Rectal smooth muscle tissue (tissue), 1 donor: ENCODE measurements around the gene ZRANB1.

ENCODE experiments used
- H3K27ac ChIP-seq: one replicate; pipeline ENCODE4 v1.7.0; 2013; ENCODE audit warnings: low read depth, low read length, inconsistent platforms
- H3K27me3 ChIP-seq: one replicate; pipeline ENCODE4 v1.7.0; 2013; ENCODE audit warnings: low read length; ENCODE audit not compliant: control insufficient read depth, insufficient read depth
- H3K36me3 ChIP-seq: one replicate; pipeline ENCODE4 v1.7.0; 2013; ENCODE audit warnings: low read length; ENCODE audit not compliant: control insufficient read depth, insufficient read depth
- H3K4me1 ChIP-seq: one replicate; pipeline ENCODE4 v1.7.0; 2013; ENCODE audit warnings: low read length; ENCODE audit not compliant: control insufficient read depth, insufficient read depth
- H3K4me3 ChIP-seq: one replicate; pipeline ENCODE4 v1.7.0; 2013; ENCODE audit warnings: low read length
- H3K9ac ChIP-seq: one replicate; pipeline ENCODE4 v1.7.0; 2013; ENCODE audit warnings: low read length

The ZRANB1 gene

GRCh38 chr10:125025341-125025740, 83.4 kb downstream of the ZRANB1 start:
- H3K36me3 ChIP-seq: no peaks in the 10 kb centered on the region
- H3K27ac ChIP-seq: no peak overlapping the region
- peaks cover 5% of the 10 kb centered on the region for H3K4me1 ChIP-seq
- no peak overlapping the region for H3K4me3 ChIP-seq
- no peak overlapping the region for H3K9ac ChIP-seq
- no peaks in the 10 kb centered on the region for H3K27me3 ChIP-seq

- no peak overlapping the region for H3K4me3 ChIP-seq
- H3K27me3 ChIP-seq: no peaks in the 10 kb centered on the region
- peaks cover 5% of the 10 kb centered on the region for H3K4me1 ChIP-seq
- no peaks in the 10 kb centered on the region for H3K36me3 ChIP-seq
- H3K9ac ChIP-seq: no peak overlapping the region
- H3K27ac ChIP-seq: no peak overlapping the region
These were observed 84.4 kb downstream of the ZRANB1 start for GRCh38 chr10:125026036-125026931.

GRCh38 chr10:125026974-125027735, 85.2 kb downstream of the ZRANB1 start:
- no peaks in the 10 kb centered on the region for H3K36me3 ChIP-seq
- H3K4me1 ChIP-seq: peaks cover 5% of the 10 kb centered on the region
- H3K27ac ChIP-seq: no peak overlapping the region
- no peaks in the 10 kb centered on the region for H3K27me3 ChIP-seq
- H3K4me3 ChIP-seq: no peak overlapping the region
- H3K9ac ChIP-seq: no peak overlapping the region

- H3K4me1 ChIP-seq: peaks cover 5% of the 10 kb centered on the region
- H3K4me3 ChIP-seq: no peak overlapping the region
- no peak overlapping the region for H3K27ac ChIP-seq
- H3K36me3 ChIP-seq: peaks cover 5% of the 10 kb centered on the region
- no peaks in the 10 kb centered on the region for H3K27me3 ChIP-seq
- no peak overlapping the region for H3K9ac ChIP-seq
These were observed 86.2 kb downstream of the ZRANB1 start for GRCh38 chr10:125027871-125028869.

- Histone ChIP-seq H3K27me3 (no peaks in the 10 kb centered on the region), H3K27ac (no peak overlapping the region), H3K4me3 (no peak overlapping the region), H3K36me3 (peaks cover 5% of the 10 kb centered on the region), H3K4me1 (no peaks in the 10 kb centered on the region), H3K9ac (no peak overlapping the region)
These were observed 87.8 kb downstream of the ZRANB1 start for GRCh38 chr10:125029584-125030242.

GRCh38 chr10:125030567-125031197, 88.8 kb downstream of the ZRANB1 start:
- peaks cover 5% of the 10 kb centered on the region for H3K36me3 ChIP-seq
- H3K4me3 ChIP-seq: no peak overlapping the region
- no peak overlapping the region for H3K9ac ChIP-seq
- H3K27ac ChIP-seq: no peak overlapping the region
- H3K4me1 ChIP-seq: peaks cover 3% of the 10 kb centered on the region
- no peaks in the 10 kb centered on the region for H3K27me3 ChIP-seq

GRCh38 chr10:125032474-125033020, 90.6 kb downstream of the ZRANB1 start:
- Histone ChIP-seq H3K9ac (no peak overlapping the region), H3K4me3 (no peak overlapping the region), H3K27me3 (no peaks in the 10 kb centered on the region), H3K4me1 (peaks cover 10% of the 10 kb centered on the region), H3K27ac (no peak overlapping the region), H3K36me3 (peaks cover 7% of the 10 kb centered on the region)

GRCh38 chr10:125033146-125033924, 91.4 kb downstream of the ZRANB1 start:
- H3K9ac ChIP-seq: no peak overlapping the region

GRCh38 chr10:125034675-125035074, 92.8 kb downstream of the ZRANB1 start:
- Histone ChIP-seq H3K4me3 (no peak overlapping the region), H3K9ac (no peak overlapping the region), H3K27ac (no peak overlapping the region), H3K4me1 (peaks cover 14% of the 10 kb centered on the region), H3K27me3 (no peaks in the 10 kb centered on the region), H3K36me3 (peaks cover 7% of the 10 kb centered on the region)

More at GRCh38 chr10:125033146-125033924, 91.4 kb downstream of the ZRANB1 start:
- Histone ChIP-seq H3K27ac (no peak overlapping the region), H3K4me1 (peaks cover 10% of the 10 kb centered on the region), H3K4me3 (no peak overlapping the region), H3K36me3 (peaks cover 7% of the 10 kb centered on the region), H3K27me3 (no peaks in the 10 kb centered on the region)

- no peak overlapping the region for H3K4me3 ChIP-seq
- no peak overlapping the region for H3K27ac ChIP-seq
- H3K27me3 ChIP-seq: no peaks in the 10 kb centered on the region
- H3K36me3 ChIP-seq: peaks cover 7% of the 10 kb centered on the region
- H3K4me1 ChIP-seq: peaks cover 14% of the 10 kb centered on the region
- H3K9ac ChIP-seq: no peak overlapping the region
These were observed 93.2 kb downstream of the ZRANB1 start for GRCh38 chr10:125035136-125035535.
